ENCODE results near the gene TC2N. TPM values are rescaled to one million over a fixed set of nuclear protein-coding genes. Genes with fewer than 3 reads are reported as not detected.

The TC2N gene
- total and polyA plus RNA-seq, 9 of the 15 experiments (the other 6 are each of a cell fraction or from before 2014, with no cell fraction given) = 2.0 to 12.5 (median 7.3) TPM

- ATAC-seq = no peak
- POLR2A ChIA-PET = no interaction called here
Measured at GRCh38 chr14:91796617-91797347, 70.6 kb downstream of the TC2N start.

More at GRCh38 chr14:91796617-91797347, 70.6 kb downstream of the TC2N start:
- no peaks in the 10 kb centered on the region for H3K27me3 ChIP-seq (ENCODE audit: control insufficient read depth in 2 of 2, insufficient read depth in 2 of 2, low read length in 2 of 2)
- FAIRE-seq = no peak
- no peak overlapping the region for H3K4me3 ChIP-seq
- TF ChIP-seq ZNF263 (CRISPR knock-in tag; IDR thresholded peaks at IDR 0.05; ENCODE audit: borderline replicate concordance) (no peak), SMARCA5 (IDR thresholded peaks at IDR 0.05) (no peak), BCL6 (CRISPR knock-in tag; IDR thresholded peaks at IDR 0.05) (no peak), ZNF395 (CRISPR knock-in tag; IDR thresholded peaks at IDR 0.05) (no peak), XRCC5 (IDR thresholded peaks at IDR 0.05; ENCODE audit: low read depth, low read length) (no peak), HNRNPH1 (optimal IDR thresholded peaks at IDR 0.05; ENCODE audit: low read depth, low read length) (no peak)
- CTCF ChIA-PET (ENCODE audit: low intra/inter-chr PET ratio) = no interaction called here
- H3K36me3 ChIP-seq (ENCODE audit: control insufficient read depth, insufficient read depth, low read length) = no peaks in the 10 kb centered on the region
- WGBS (ENCODE audit: insufficient coverage, low coverage, missing lambda C conversion rate) = 69% methylated on average over 1 of the region's 1 CpG
- H3K27ac ChIP-seq (ENCODE audit: extremely low read depth, low read depth, low read length) = no peak overlapping the region
- H3K9me1 ChIP-seq (ENCODE audit: control insufficient read depth, insufficient read depth, low read length) = no peaks in the 10 kb centered on the region
- in situ Hi-C loops (cut with MboI) = no loop called here
- H3K4me2 ChIP-seq (ENCODE audit: insufficient read depth, low read length) = no peak overlapping the region
- no peak for DNase-seq (ENCODE audit: extremely low read depth in 1 of 4, low spot score in 3 of 4)
- no TSS peak for BruUV-seq (replicated peaks)
- intact Hi-C loops (cut with micrococcal nuclease) = no loop called here
- H4K20me1 ChIP-seq (replicated peaks; ENCODE audit: control insufficient read depth, insufficient read depth, low read length) = no peaks in the 10 kb centered on the region
- no peak overlapping the region for H3K9ac ChIP-seq (ENCODE audit: insufficient read depth in 1 of 2, low read depth in 2 of 2, low read length in 2 of 2)
- no peak overlapping the region for H2AFZ ChIP-seq (ENCODE audit: low read depth, low read length)
- no peaks in the 10 kb centered on the region for H3K9me3 ChIP-seq (replicated peaks; ENCODE audit: control insufficient read depth, insufficient read depth, low read depth, low read length)
- no peaks in the 10 kb centered on the region for H3K79me2 ChIP-seq (ENCODE audit: control insufficient read depth, insufficient read depth, low read length)
- no peaks in the 10 kb centered on the region for H3K4me1 ChIP-seq (replicated peaks in 1 of 2; ENCODE audit: control insufficient read depth in 2 of 2, insufficient read depth in 2 of 2, low read length in 2 of 2)
